Gastroesophageal sphincter (tissue), 3 donors: ENCODE data around the gene CTNNB1.

Experiments
- EP300 ChIP-seq: sonication (generic); formaldehyde crosslinking; IDR thresholded peaks from one replicate; pipeline ENCODE4 v1.6.1; 2017; ENCODE audit warnings: antibody characterized with exemption, mild to moderate bottlenecking
- POLR2A ChIP-seq, 2 donors: fragments of 450-650 bp; IDR thresholded peaks; one replicate each; pipeline ENCODE4 v1.6.1; 2017; ENCODE audit warnings: antibody characterized with exemption in 2 of 2, mild to moderate bottlenecking in 2 of 2, moderate library complexity in 1 of 2
- POLR2AphosphoS5 ChIP-seq: sonication (generic); formaldehyde crosslinking; IDR thresholded peaks from one replicate; pipeline ENCODE4 v1.6.1; 2017; ENCODE audit warnings: antibody characterized with exemption
- TF ChIP-seq, protein P1 (sequence below), 4 experiments: fragments of 200-600 bp in 2 of 4; fragments of 450-650 bp in 2 of 4; sonication (generic) in 1 of 4; IDR thresholded peaks; one replicate each; pipeline ENCODE4 v1.5.1; 2017 to 2019; ENCODE audit warnings: antibody characterized with exemption in 4 of 4, mild to moderate bottlenecking in 2 of 4, moderate library complexity in 2 of 4

DNA sequence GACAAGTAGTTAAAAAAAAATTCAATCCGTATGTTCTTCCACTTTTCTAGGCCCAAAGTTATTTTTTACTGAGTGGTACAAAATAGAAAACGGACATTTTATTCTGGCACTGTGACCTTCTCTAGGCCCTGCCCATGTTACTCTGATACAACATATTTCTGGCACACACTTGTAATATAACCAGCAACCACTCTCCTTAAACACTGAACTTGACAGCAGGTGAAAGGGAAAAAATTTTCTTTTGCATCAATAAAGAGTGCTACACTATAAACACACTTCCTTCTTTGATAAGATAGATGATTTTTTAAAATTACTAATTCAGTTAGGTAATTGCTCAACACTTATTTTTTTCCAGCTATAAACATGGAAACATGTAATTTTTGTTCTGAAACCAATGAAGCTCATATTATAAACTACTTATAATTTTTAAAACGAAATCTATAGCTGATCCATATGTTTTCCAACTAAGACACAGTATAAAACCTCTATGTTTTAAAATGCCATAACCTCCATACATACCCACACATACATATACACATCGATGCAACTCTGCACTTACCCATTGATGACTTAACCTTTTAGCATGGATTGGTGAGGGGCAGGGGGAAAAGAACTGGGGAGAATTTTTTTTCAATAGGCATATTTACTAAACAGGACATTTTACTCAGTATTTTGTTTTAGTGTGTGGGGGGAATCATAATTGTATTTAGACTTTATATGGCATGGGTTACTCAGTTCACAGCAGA is 5.3 kb upstream of the CTNNB1 start:
- TF ChIP-seq, protein P1, sequence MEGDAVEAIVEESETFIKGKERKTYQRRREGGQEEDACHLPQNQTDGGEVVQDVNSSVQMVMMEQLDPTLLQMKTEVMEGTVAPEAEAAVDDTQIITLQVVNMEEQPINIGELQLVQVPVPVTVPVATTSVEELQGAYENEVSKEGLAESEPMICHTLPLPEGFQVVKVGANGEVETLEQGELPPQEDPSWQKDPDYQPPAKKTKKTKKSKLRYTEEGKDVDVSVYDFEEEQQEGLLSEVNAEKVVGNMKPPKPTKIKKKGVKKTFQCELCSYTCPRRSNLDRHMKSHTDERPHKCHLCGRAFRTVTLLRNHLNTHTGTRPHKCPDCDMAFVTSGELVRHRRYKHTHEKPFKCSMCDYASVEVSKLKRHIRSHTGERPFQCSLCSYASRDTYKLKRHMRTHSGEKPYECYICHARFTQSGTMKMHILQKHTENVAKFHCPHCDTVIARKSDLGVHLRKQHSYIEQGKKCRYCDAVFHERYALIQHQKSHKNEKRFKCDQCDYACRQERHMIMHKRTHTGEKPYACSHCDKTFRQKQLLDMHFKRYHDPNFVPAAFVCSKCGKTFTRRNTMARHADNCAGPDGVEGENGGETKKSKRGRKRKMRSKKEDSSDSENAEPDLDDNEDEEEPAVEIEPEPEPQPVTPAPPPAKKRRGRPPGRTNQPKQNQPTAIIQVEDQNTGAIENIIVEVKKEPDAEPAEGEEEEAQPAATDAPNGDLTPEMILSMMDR (IDR thresholded peaks at IDR 0.05), result no peak
- TF ChIP-seq POLR2AphosphoS5, result no peak
- no peak for TF ChIP-seq EP300
- no peak for TF ChIP-seq POLR2A (IDR thresholded peaks at IDR 0.05)
